Loucy (cell line): ENCODE results near the gene BCL2.

Experiments
- EZH2phosphoT487 ChIP-seq: fragments of 200-600 bp; IDR thresholded peaks from 2 replicates; pipeline ENCODE4 v1.6.1; 2018; ENCODE audit warnings: antibody characterized with exemption, mild to moderate bottlenecking, moderate library complexity, borderline replicate concordance
- TF ChIP-seq, protein P1 (sequence below): fragments of 200-600 bp; sonication (generic); conservative IDR thresholded peaks from 2 replicates; pipeline ENCODE4 v1.5.1; 2014; ENCODE audit warnings: mild to moderate bottlenecking, antibody characterized with exemption, low read length

- TF ChIP-seq, protein P1, sequence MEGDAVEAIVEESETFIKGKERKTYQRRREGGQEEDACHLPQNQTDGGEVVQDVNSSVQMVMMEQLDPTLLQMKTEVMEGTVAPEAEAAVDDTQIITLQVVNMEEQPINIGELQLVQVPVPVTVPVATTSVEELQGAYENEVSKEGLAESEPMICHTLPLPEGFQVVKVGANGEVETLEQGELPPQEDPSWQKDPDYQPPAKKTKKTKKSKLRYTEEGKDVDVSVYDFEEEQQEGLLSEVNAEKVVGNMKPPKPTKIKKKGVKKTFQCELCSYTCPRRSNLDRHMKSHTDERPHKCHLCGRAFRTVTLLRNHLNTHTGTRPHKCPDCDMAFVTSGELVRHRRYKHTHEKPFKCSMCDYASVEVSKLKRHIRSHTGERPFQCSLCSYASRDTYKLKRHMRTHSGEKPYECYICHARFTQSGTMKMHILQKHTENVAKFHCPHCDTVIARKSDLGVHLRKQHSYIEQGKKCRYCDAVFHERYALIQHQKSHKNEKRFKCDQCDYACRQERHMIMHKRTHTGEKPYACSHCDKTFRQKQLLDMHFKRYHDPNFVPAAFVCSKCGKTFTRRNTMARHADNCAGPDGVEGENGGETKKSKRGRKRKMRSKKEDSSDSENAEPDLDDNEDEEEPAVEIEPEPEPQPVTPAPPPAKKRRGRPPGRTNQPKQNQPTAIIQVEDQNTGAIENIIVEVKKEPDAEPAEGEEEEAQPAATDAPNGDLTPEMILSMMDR: no peak
- TF ChIP-seq EZH2phosphoT487: no peak
These were observed 211.6 kb downstream of the BCL2 start for GRCh38 chr18:63107931-63108330.
